Neural cell (in vitro differentiated cells): ENCODE measurements around the gene MAPT. TPM values are rescaled to one million over a fixed set of nuclear protein-coding genes. Genes with fewer than 3 reads are reported as not detected.
"Not testable (repeated sequence)": the region's sequence is repeated elsewhere in the genome, so short reads cannot be mapped to it uniquely, and the experiment has no call there.

Experiments
- H2AFZ ChIP-seq: fragments of 200-600, 300-800 bp; sonication (generic), shearing (Covaris generic); 2 replicates; pipeline ENCODE4 v1.6.0; 2014; ENCODE audit warnings: low read depth, mild to moderate bottlenecking, antibody characterized with exemption, low read length, moderate library complexity
- H3F3A ChIP-seq: fragments of 200-600 bp; shearing (Covaris generic); 2 replicates; pipeline ENCODE4 v1.6.1; 2016; ENCODE audit warnings: mild to moderate bottlenecking, moderate library complexity, mixed read lengths, antibody characterized with exemption, low read length; ENCODE audit not compliant: insufficient read depth, poor library complexity, severe bottlenecking
- H3K27ac ChIP-seq: fragments of 200-600, 300-800 bp; sonication (generic), shearing (Covaris generic); 2 replicates; pipeline ENCODE4 v1.5.1; 2014; ENCODE audit warnings: mild to moderate bottlenecking, low read length, moderate library complexity
- H3K27me3 ChIP-seq: fragments of 300-800, 200-600 bp; sonication (generic), shearing (Covaris generic); 2 replicates; pipeline ENCODE4 v1.6.0; 2014; ENCODE audit warnings: mild to moderate bottlenecking, low read depth, low read length, moderate library complexity; ENCODE audit not compliant: insufficient read depth
- H3K36me3 ChIP-seq: fragments of 300-800, 200-600 bp; sonication (generic), shearing (Covaris generic); 2 replicates; pipeline ENCODE4 v1.5.1; 2014; ENCODE audit warnings: mild to moderate bottlenecking, antibody characterized with exemption, low read length, moderate library complexity; ENCODE audit not compliant: insufficient read depth
- H3K4me2 ChIP-seq: fragments of 300-800, 200-600 bp; sonication (generic), shearing (Covaris generic); 2 replicates; pipeline ENCODE4 v1.6.0; 2014; ENCODE audit warnings: mild to moderate bottlenecking, low read length
- H3K4me3 ChIP-seq: fragments of 300-800, 200-600 bp; sonication (generic), shearing (Covaris generic); 2 replicates; pipeline ENCODE4 v1.5.1; 2014; ENCODE audit warnings: mild to moderate bottlenecking, low read length, moderate library complexity
- H3K79me2 ChIP-seq: fragments of 200-600 bp; shearing (Covaris generic); replicated peaks from 2 replicates; pipeline ENCODE4 v1.6.0; 2014; ENCODE audit warnings: mild to moderate bottlenecking, low read length, moderate library complexity; ENCODE audit not compliant: insufficient read depth
- H3K9ac ChIP-seq: fragments of 300-800, 200-600 bp; sonication (generic), shearing (Covaris generic); 2 replicates; pipeline ENCODE4 v1.6.1; 2016; ENCODE audit warnings: mild to moderate bottlenecking, low read length, mixed read lengths
- H3K9me2 ChIP-seq: fragments of 200-600 bp; shearing (Covaris generic); 2 replicates; pipeline ENCODE4 v1.6.1; 2016; ENCODE audit warnings: mild to moderate bottlenecking, low read length, mixed read lengths; ENCODE audit not compliant: insufficient read depth
- H3K9me3 ChIP-seq: fragments of 200-600, 300-800 bp; sonication (generic), shearing (Covaris generic); 2 replicates; pipeline ENCODE4 v1.6.1; 2016; ENCODE audit warnings: mild to moderate bottlenecking, mixed run types, low read length, moderate library complexity, mixed read lengths
- H4K20me1 ChIP-seq: fragments of 200-600 bp; shearing (Covaris generic); 2 replicates; pipeline ENCODE4 v1.6.1; 2016; ENCODE audit warnings: mild to moderate bottlenecking, mixed run types; ENCODE audit not compliant: insufficient read depth
- EP300 ChIP-seq: fragments of 450-650 bp; conservative IDR thresholded peaks from 2 replicates; pipeline ENCODE4 v1.6.1; 2014; ENCODE audit warnings: antibody characterized with exemption, mild to moderate bottlenecking, moderate library complexity; ENCODE audit not compliant: poor library complexity, severe bottlenecking
- EZH2 ChIP-seq: fragments of 200-600, 300-800 bp; shearing (Covaris generic), sonication (generic); IDR thresholded peaks from 2 replicates; pipeline ENCODE4 v1.6.1; 2014; ENCODE audit warnings: antibody characterized with exemption, low read length, borderline replicate concordance, mild to moderate bottlenecking; ENCODE audit not compliant: insufficient read depth, poor library complexity, severe bottlenecking
- MXI1 ChIP-seq: fragments of 450-650 bp; conservative IDR thresholded peaks from 2 replicates; pipeline ENCODE4 v1.6.1; 2014; ENCODE audit warnings: antibody characterized with exemption, mild to moderate bottlenecking; ENCODE audit not compliant: poor library complexity, severe bottlenecking
- POLR2AphosphoS5 ChIP-seq: IDR thresholded peaks from 2 replicates; pipeline ENCODE4 v1.6.1; 2012
- RAD21 ChIP-seq: fragments of 450-650 bp; conservative IDR thresholded peaks from 2 replicates; pipeline ENCODE4 v1.6.1; 2014; ENCODE audit warnings: antibody characterized with exemption, mild to moderate bottlenecking, moderate library complexity
- SMC3 ChIP-seq: fragments of 450-650 bp; conservative IDR thresholded peaks from 2 replicates; pipeline ENCODE4 v1.6.1; 2014; ENCODE audit warnings: antibody characterized with exemption, mild to moderate bottlenecking, moderate library complexity; ENCODE audit not compliant: poor library complexity
- TAF1 ChIP-seq: IDR thresholded peaks from 2 replicates; pipeline ENCODE4 v1.6.1; 2012; ENCODE audit warnings: low read depth
- polyA plus RNA-seq: library from polyadenylated mRNA; depleted of rRNA; stranded (reverse); fragments of >200 nt; gene quantifications from 2 replicates; pipeline ENCODE4 v1.2.3, GENCODE V29; 2014
- TF ChIP-seq, protein P1 (sequence below): fragments of 450-650 bp; IDR thresholded peaks from 2 replicates; pipeline ENCODE4 v1.5.1; 2014; ENCODE audit warnings: antibody characterized with exemption, mild to moderate bottlenecking, moderate library complexity; ENCODE audit not compliant: poor library complexity, severe bottlenecking
- TF ChIP-seq, protein P2 (sequence below): IDR thresholded peaks from 2 replicates; pipeline ENCODE4 v1.6.1; 2012; ENCODE audit warnings: borderline replicate concordance

Gene MAPT
- polyA plus RNA-seq, 1 donor from 2014 or later, result 94.5 TPM

DNA sequence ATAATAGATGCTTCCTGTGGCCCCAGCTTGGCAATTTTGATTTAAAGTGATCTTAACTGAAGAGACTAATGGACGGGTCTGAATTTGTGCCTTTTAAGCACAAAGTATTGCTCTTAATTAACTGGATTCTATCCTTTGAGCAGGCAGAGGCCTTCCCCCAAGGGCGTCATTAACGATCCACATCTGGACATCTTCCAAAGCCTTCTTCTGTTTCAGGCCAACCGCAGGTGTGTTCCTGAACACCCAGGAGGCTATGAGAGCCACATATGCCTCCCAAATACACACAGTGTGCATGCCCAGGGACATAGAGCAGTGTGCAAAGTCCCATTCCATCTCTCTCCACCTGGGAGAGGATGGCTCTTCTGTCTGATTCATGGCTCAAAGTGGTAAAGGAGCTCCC lies 42.3 kb downstream of the MAPT start:
- no peak overlapping the region for H2AFZ ChIP-seq
- peaks cover 33% of the 10 kb centered on the region for H4K20me1 ChIP-seq
- no peak overlapping the region for H3K4me3 ChIP-seq
- TF ChIP-seq, protein P1, sequence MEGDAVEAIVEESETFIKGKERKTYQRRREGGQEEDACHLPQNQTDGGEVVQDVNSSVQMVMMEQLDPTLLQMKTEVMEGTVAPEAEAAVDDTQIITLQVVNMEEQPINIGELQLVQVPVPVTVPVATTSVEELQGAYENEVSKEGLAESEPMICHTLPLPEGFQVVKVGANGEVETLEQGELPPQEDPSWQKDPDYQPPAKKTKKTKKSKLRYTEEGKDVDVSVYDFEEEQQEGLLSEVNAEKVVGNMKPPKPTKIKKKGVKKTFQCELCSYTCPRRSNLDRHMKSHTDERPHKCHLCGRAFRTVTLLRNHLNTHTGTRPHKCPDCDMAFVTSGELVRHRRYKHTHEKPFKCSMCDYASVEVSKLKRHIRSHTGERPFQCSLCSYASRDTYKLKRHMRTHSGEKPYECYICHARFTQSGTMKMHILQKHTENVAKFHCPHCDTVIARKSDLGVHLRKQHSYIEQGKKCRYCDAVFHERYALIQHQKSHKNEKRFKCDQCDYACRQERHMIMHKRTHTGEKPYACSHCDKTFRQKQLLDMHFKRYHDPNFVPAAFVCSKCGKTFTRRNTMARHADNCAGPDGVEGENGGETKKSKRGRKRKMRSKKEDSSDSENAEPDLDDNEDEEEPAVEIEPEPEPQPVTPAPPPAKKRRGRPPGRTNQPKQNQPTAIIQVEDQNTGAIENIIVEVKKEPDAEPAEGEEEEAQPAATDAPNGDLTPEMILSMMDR, result no peak
- TF ChIP-seq EZH2 (no peak), RAD21 (no peak), SMC3 (no peak), TAF1 (no peak), MXI1 (no peak), POLR2AphosphoS5 (no peak), EP300 (no peak)
- TF ChIP-seq, protein P2, sequence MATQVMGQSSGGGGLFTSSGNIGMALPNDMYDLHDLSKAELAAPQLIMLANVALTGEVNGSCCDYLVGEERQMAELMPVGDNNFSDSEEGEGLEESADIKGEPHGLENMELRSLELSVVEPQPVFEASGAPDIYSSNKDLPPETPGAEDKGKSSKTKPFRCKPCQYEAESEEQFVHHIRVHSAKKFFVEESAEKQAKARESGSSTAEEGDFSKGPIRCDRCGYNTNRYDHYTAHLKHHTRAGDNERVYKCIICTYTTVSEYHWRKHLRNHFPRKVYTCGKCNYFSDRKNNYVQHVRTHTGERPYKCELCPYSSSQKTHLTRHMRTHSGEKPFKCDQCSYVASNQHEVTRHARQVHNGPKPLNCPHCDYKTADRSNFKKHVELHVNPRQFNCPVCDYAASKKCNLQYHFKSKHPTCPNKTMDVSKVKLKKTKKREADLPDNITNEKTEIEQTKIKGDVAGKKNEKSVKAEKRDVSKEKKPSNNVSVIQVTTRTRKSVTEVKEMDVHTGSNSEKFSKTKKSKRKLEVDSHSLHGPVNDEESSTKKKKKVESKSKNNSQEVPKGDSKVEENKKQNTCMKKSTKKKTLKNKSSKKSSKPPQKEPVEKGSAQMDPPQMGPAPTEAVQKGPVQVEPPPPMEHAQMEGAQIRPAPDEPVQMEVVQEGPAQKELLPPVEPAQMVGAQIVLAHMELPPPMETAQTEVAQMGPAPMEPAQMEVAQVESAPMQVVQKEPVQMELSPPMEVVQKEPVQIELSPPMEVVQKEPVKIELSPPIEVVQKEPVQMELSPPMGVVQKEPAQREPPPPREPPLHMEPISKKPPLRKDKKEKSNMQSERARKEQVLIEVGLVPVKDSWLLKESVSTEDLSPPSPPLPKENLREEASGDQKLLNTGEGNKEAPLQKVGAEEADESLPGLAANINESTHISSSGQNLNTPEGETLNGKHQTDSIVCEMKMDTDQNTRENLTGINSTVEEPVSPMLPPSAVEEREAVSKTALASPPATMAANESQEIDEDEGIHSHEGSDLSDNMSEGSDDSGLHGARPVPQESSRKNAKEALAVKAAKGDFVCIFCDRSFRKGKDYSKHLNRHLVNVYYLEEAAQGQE, result no peak
- no peak overlapping the region for H3K27ac ChIP-seq
- no peaks in the 10 kb centered on the region for H3K9me3 ChIP-seq
- H3F3A ChIP-seq, result peaks cover 2% of the 10 kb centered on the region
- H3K4me2 ChIP-seq, result no peak overlapping the region
- no peaks in the 10 kb centered on the region for H3K36me3 ChIP-seq
- no peak overlapping the region for H3K9ac ChIP-seq
- H3K9me2 ChIP-seq, result no peaks in the 10 kb centered on the region
- no peaks in the 10 kb centered on the region for H3K79me2 ChIP-seq
- H3K27me3 ChIP-seq, result no peaks in the 10 kb centered on the region

DNA sequence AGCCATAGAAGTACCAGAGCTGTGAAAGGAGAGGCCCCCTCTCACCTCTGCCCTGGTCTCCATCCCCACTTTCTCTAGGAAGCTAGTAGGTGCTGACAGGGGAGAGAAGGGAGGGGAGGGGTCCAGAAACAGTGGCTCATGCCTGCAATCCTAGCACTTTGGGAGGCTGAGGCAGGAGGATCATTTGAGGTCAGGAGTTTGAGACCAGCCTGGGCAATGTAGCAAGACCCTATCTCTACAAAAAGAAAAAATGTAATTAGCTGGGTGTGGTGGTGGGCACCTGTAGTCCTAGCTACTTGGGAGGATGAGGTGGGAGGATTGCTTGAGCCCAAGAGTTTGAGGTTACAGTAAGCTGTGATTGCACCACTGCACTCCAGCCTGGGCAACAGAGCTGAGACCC lies 42.8 kb downstream of the MAPT start:
- not testable (repeated sequence) for H3F3A ChIP-seq, H3K9ac ChIP-seq, H3K4me2 ChIP-seq, H3K36me3 ChIP-seq, H3K9me3 ChIP-seq, H3K4me3 ChIP-seq, H3K79me2 ChIP-seq, H3K27ac ChIP-seq, H2AFZ ChIP-seq, H3K27me3 ChIP-seq, H3K9me2 ChIP-seq
- H4K20me1 ChIP-seq, result peaks cover 38% of the 10 kb centered on the region

DNA sequence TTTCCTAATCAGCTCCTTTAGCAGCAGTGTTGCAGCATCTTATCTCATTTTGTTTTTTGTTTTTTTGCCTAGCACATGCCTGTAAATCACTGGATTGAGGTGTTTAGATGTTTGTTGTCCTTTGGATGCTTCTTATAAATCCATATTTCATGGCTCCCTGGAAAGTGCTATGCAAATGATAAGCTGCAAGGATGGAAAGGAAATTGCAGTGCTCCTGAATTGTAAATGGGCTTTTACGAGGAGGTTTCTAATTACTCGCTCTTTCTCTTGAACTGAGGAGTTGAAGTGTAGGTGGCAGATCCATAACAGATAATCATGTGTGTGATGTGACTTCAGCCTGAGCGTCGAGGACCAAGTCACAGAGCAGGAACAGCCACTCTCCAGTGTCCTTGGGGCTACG lies 45.0 kb downstream of the MAPT start:
- H3F3A ChIP-seq, result peaks cover 2% of the 10 kb centered on the region
- no peak overlapping the region for H3K9ac ChIP-seq
- peak overlapping the region; percentile 40 for H3K4me3 ChIP-seq
- H2AFZ ChIP-seq, result no peak overlapping the region
- no peaks in the 10 kb centered on the region for H3K9me2 ChIP-seq
- H4K20me1 ChIP-seq, result peaks cover 55% of the 10 kb centered on the region
- H3K4me2 ChIP-seq, result peak overlapping the region; percentile 38
- peak overlapping the region; percentile 39 for H3K27ac ChIP-seq
- no peaks in the 10 kb centered on the region for H3K9me3 ChIP-seq
- H3K79me2 ChIP-seq, result no peaks in the 10 kb centered on the region
- H3K36me3 ChIP-seq, result no peaks in the 10 kb centered on the region
- TF ChIP-seq SMC3 (no peak), RAD21 (no peak), MXI1 (no peak), EZH2 (no peak), EP300 (no peak), POLR2AphosphoS5 (no peak), TAF1 (no peak)
- TF ChIP-seq, protein P1, result no peak
- TF ChIP-seq, protein P2, result no peak
- H3K27me3 ChIP-seq, result no peaks in the 10 kb centered on the region
